ENCODE data around the gene RIMBP2. TPM values are rescaled to one million over a fixed set of nuclear protein-coding genes. Genes with fewer than 3 reads are reported as not detected.

Gene RIMBP2
- total RNA-seq, 8 experiments from 2014 or later: 0.09 to 24.7 (median 13.0) TPM

DNA sequence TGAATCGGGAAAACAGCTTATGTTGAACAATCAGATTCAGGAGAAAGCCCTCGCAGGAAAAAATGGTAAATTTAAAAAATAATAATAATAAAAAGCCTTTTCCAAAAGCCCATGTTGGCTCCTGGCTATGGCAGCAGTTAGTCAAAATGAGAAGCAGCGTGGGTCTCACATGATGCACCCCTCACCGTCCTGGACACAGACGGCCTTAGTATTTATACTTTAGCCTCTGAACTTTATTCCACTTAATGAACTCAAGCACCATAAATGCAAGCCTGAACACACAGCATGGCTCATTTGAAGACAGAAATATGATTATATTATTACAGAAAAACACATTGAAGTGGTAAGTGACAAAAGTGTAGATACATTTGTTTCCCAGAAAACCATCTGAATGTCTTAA, 160.9 kb downstream of the RIMBP2 start:
- whole genome bisulfite sequencing, 10 experiments: 14 to 65% (median 38%) methylated on average over 1 to 5 of the region's 5 CpGs; no CpG with 5 or more reads in 2 of the 10 experiments
- in situ Hi-C loops (cut with MboI; ENCODE audit: low pct_unique_long_range_greater_than_20kb in 2 of 9, low sequenced_read_pairs in 9 of 9, unreplicated experiment in 9 of 9): no loop called here
- Histone ChIP-seq H3K27ac (no peak overlapping the region), H3K4me1 (replicated peaks in 1 of 2) (peaks cover 0 to 45% of the 10 kb centered on the region in 2 donors), H3K4me3 (no peak overlapping the region)
- peak in 5 of 8 experiments; percentile 23 to 60 (median 57) for ATAC-seq (replicated peaks in 6 of 8)

DNA sequence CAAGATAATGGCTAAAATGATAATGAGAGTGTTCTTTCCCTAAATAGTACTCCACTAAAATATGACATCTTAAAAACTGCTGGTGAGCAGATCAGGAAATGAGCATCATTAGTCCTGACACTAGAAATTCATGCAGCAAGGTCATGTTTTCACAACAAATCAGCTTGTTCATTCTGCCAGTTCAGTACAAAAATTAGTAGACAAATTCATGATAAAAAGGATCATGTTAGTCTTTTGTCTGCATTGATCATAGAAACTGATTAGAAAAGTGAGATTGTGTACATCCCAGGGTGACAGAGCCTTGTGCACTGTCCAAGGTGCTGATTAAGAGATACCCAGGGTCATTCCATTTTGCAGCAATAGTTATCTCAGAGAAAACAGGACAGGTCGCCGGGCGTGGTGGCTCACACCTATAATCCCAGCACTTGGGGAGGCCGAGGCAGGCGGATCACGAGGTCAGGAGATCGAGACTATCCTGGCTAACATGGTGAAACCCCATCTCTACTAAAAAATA, 163.6 kb downstream of the RIMBP2 start:
- no peak for ATAC-seq (replicated peaks in 6 of 8)
- Histone ChIP-seq H3K4me3 (no peak overlapping the region), H3K27ac (no peak overlapping the region), H3K4me1 (replicated peaks in 1 of 2) (peaks cover 0 to 36% of the 10 kb centered on the region in 2 donors)
- 0 to 84% (median 63%) methylated on average over 1 to 7 of the region's 7 CpGs; no CpG with 5 or more reads in 7 of the 10 experiments for WGBS, 10 experiments
- in situ Hi-C loops (cut with MboI; ENCODE audit: low pct_unique_long_range_greater_than_20kb in 2 of 9, low sequenced_read_pairs in 9 of 9, unreplicated experiment in 9 of 9): no loop called here

DNA sequence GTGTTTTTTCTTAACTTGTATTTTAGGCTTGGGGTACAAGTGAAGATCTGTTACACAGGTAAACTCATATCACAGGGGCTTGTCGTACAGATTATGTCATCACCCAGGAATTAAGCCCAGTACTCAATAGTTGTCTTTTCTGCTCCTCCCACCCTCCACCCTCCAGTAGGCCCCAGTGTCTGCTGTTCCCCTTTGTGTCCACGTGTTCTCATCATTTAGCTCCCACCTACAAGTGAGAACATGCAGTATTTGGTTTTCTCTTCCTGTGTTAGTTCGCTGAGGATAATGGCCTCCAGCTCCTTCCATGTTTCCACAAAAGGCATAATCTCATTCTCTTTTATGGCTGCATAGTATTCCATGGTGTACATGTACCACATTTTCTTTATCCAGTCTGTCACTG, 166.7 kb downstream of the RIMBP2 start:
- ATAC-seq (replicated peaks in 6 of 8): no peak
- WGBS, 10 experiments: 0 to 80% (median 55%) methylated on average over 1 to 3 of the region's 3 CpGs; no CpG with 5 or more reads in 1 of the 10 experiments
- H3K4me3 ChIP-seq: no peak overlapping the region
- H3K4me1 ChIP-seq (replicated peaks in 1 of 2): peaks cover 0 to 6% of the 10 kb centered on the region in 2 donors
- no peak overlapping the region for H3K27ac ChIP-seq
- in situ Hi-C loops (cut with MboI; ENCODE audit: low pct_unique_long_range_greater_than_20kb in 2 of 9, low sequenced_read_pairs in 9 of 9, unreplicated experiment in 9 of 9): no loop called here

DNA sequence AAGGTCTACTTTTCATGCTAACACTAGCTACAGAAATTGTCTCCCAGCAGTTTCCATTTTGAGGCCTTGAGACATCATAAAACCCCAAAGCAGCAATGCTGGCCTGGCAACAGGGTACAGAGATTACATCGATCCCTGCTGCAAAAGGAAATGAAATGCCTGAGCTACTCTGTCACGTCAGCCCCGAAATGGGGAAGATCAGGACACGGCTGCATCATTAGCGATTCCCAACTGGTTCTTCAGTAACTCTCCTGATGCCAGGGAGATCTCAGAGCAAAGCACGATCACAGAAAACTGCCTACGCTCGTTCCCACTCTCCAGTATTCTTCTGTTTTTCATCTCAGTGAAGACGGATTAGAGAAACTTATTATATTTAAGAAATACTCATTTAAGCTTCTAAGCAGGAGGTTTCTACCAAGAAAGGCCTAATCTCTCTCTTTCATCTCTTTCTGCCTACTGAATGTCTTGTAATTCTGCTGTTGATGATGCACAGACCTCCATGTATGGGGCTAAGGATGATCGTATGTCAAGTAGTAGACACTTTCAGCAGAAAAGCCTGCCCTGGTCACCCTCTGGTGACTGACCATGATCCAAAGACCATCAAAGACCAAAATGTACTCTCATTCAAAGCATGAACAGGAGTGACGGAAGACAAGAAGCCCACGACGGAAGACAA, 168.5 kb downstream of the RIMBP2 start:
- Histone ChIP-seq H3K4me1 (replicated peaks in 1 of 2) (no peaks in the 10 kb centered on the region), H3K27ac (no peak overlapping the region), H3K4me3 (no peak overlapping the region)
- no peak for ATAC-seq (replicated peaks in 6 of 8)
- WGBS, 10 experiments: 2 to 100% (median 71%) methylated on average over 1 to 12 of the region's 13 CpGs
- in situ Hi-C loops (cut with MboI; ENCODE audit: low pct_unique_long_range_greater_than_20kb in 2 of 9, low sequenced_read_pairs in 9 of 9, unreplicated experiment in 9 of 9): no loop called here

DNA sequence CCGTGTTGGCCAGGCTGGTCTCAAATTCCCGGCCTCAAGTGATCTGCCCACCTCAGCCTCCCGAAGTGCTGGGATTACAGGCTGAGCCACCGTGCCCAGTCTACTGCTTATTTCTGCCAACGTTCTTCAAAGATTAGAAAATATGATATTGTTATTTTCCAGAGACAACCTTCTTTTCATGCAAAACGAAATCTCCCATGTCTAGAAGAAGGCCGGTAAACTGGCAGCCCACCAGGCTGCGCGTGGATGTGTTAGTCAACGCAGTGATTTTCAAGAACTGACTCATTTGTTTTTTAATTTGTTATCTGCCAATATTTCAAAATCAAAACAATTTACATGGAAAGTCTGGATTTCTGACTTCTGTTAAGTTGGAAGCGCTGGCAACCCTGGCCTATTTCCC, 169.6 kb downstream of the RIMBP2 start:
- ATAC-seq (replicated peaks in 6 of 8): no peak
- in situ Hi-C loops (cut with MboI; ENCODE audit: low pct_unique_long_range_greater_than_20kb in 2 of 9, low sequenced_read_pairs in 9 of 9, unreplicated experiment in 9 of 9): no loop called here
- Histone ChIP-seq H3K4me1 (replicated peaks in 1 of 2) (no peaks in the 10 kb centered on the region), H3K27ac (no peak overlapping the region), H3K4me3 (no peak overlapping the region)
- WGBS, 10 experiments: 20 to 86% (median 62%) methylated on average over 1 to 10 of the region's 11 CpGs; no CpG with 5 or more reads in 3 of the 10 experiments

DNA sequence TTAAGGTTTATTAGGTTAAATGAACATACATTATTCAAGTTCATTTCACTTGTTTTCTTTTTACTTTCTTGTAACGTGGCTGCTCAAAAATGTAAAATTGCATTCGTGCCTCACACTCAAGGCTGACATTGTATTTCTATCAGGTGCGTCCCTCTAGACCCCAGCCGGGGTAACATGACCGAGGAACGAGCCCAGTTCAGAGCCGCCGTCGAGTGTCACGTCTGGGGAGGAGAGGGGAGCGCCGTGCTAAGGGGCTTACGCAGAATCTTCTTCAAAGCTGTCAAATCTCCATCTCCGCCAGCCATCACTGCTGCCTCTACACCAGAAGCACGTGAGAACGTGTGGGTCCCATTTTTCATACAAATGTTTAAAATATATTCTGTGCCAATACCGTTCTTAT, 170.6 kb downstream of the RIMBP2 start:
- 0 to 90% (median 64%) methylated on average over 2 to 17 of the region's 17 CpGs for WGBS, 10 experiments
- ATAC-seq (replicated peaks in 6 of 8): no peak
- in situ Hi-C loops (cut with MboI; ENCODE audit: low pct_unique_long_range_greater_than_20kb in 2 of 9, low sequenced_read_pairs in 9 of 9, unreplicated experiment in 9 of 9): no loop called here

DNA sequence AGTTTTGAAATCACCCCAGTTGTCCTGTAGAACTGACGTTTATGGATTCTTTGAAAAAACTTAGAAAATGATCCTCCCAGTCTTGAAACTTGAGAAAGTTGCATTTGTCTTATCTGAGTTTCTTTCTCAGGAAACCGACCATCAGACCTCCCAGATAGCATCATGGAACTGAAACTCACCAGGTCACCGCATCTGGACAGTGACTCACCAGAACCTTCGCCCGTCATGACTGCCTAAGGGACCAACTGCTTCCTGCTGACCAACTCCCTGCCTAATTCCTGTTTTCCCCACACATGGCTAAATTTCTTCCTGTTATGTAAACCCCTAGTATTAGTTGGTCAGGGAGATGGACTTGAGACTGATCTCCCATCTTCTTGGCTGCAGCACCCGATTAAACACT, 175.7 kb downstream of the RIMBP2 start:
- Histone ChIP-seq H3K4me3 (no peak overlapping the region), H3K27ac (no peak overlapping the region), H3K4me1 (replicated peaks in 1 of 2) (no peaks in the 10 kb centered on the region)
- no peak for ATAC-seq (replicated peaks in 6 of 8)
- in situ Hi-C loops (cut with MboI; ENCODE audit: low pct_unique_long_range_greater_than_20kb in 2 of 9, low sequenced_read_pairs in 9 of 9, unreplicated experiment in 9 of 9): no loop called here
- 0 to 92% (median 64%) methylated on average over 1 to 6 of the region's 6 CpGs; no CpG with 5 or more reads in 1 of the 10 experiments for WGBS, 10 experiments

More for the DNA sequence above, 170.6 kb downstream of the RIMBP2 start:
- Histone ChIP-seq H3K4me3 (no peak overlapping the region), H3K27ac (no peak overlapping the region), H3K4me1 (replicated peaks in 1 of 2) (no peaks in the 10 kb centered on the region)

DNA sequence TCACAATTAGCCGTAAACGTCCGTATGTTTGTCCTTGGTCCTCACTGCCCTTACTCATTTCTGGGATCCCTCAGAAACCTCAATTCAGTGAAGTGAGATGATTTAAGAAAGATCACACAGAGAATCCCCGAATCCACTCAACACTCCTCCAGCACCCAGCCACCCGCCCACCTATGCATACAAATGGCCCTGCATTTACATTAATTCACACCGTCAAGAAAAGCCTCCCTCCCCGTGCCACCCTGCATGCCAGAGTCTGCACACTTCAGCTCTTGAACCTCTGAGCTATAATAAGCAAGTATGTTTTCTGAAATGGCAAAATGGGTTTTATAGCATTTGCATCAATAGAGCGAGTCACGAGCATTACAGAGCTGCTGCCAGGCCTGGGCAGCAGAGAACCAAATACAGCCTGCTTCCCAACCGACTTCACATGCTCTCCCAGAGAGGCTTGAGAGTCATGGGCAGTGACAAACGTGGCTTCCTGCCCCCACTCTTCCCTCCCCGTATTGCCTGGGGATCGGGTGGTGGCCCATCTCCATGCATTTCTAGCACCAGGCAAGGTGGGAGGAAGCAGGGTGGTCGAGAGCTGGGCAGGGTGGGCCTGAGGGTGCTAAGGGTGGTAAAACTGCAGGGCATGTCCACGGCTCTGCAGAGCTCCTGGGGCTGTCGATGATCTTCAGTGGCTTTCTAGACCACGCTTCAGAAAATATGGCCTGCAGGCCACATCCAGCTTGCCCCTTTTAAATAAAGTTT, 177.6 kb downstream of the RIMBP2 start:
- 13 to 84% (median 64%) methylated on average over 3 to 14 of the region's 17 CpGs; no CpG with 5 or more reads in 1 of the 10 experiments for WGBS, 10 experiments
- Histone ChIP-seq H3K4me1 (replicated peaks in 1 of 2) (no peaks in the 10 kb centered on the region), H3K27ac (no peak overlapping the region), H3K4me3 (no peak overlapping the region)
- in situ Hi-C loops (cut with MboI; ENCODE audit: low pct_unique_long_range_greater_than_20kb in 2 of 9, low sequenced_read_pairs in 9 of 9, unreplicated experiment in 9 of 9): no loop called here
- no peak for ATAC-seq (replicated peaks in 6 of 8)

DNA sequence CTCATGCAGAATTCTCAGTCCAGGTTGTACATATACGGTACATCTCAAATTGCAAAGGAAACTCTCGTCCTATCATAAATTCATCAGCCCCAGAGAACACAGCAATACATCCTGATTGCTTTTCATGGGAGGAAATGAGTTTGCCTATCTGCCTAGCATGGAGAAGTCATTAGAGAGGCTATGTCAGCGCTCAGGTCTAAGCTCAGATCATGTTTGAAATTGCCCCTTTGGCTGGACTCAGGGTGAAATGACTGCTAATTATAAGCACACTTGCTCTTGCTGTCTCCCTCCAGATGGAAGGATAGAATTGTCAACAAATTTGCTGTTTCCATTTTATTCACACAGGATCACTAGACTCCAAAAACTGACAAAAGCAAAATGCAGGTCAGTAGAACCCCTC, 178.4 kb downstream of the RIMBP2 start:
- no peak overlapping the region for H3K27ac ChIP-seq
- WGBS, 10 experiments: 0 to 100% (median 47%) methylated on average over 1 to 3 of the region's 3 CpGs; no CpG with 5 or more reads in 4 of the 10 experiments
- H3K4me1 ChIP-seq (replicated peaks in 1 of 2): no peaks in the 10 kb centered on the region
- in situ Hi-C loops (cut with MboI; ENCODE audit: low pct_unique_long_range_greater_than_20kb in 2 of 9, low sequenced_read_pairs in 9 of 9, unreplicated experiment in 9 of 9): no loop called here
- no peak for ATAC-seq (replicated peaks in 6 of 8)
- H3K4me3 ChIP-seq: no peak overlapping the region

DNA sequence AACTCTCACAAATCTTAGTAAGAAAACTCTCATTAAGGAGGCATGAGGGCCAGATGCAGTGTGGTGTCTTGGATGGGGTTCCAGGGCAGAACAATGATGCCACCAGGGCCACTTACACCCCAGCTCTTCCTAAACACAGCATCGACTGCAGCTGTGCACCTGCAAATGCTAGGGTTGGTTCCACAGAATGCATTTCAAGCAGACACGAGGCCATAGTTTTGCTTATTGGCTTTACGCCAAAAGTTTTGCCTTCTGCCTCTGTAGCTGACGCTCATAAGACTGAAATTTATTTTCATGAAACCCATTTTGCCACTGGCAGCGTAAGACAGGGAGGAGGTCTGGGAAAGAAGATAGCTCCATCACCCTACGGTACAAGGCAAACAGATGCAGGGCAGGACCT, 179.0 kb downstream of the RIMBP2 start:
- in situ Hi-C loops (cut with MboI; ENCODE audit: low pct_unique_long_range_greater_than_20kb in 2 of 9, low sequenced_read_pairs in 9 of 9, unreplicated experiment in 9 of 9): no loop called here
- Histone ChIP-seq H3K4me1 (replicated peaks in 1 of 2) (no peaks in the 10 kb centered on the region), H3K4me3 (no peak overlapping the region), H3K27ac (no peak overlapping the region)
- ATAC-seq (replicated peaks in 6 of 8): no peak
- 0 to 96% (median 51%) methylated on average over 1 to 6 of the region's 6 CpGs; no CpG with 5 or more reads in 2 of the 10 experiments for WGBS, 10 experiments

DNA sequence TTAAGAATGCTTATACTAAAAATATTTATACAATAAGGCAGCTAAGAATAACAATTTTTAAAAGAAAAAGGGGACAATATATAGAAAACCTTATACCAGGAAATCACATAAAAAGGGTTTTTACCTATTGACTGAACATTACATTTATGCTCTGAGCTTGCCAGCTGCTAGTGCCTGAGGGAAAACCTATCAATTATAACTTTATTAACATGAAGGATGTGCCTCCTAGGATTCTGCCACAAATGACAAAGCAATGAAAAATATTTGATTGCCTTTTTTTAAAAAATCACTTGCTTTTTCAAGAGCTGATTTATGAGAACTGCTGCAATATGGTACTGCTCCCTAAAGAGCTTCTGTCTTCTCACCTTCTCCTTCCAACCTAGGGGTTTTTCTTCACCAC, 185.7 kb downstream of the RIMBP2 start:
- H3K4me3 ChIP-seq: no peak overlapping the region
- H3K27ac ChIP-seq: no peak overlapping the region
- peak in 2 of 8 experiments; percentile 35 to 65 for ATAC-seq (replicated peaks in 6 of 8)
- H3K4me1 ChIP-seq (replicated peaks in 1 of 2): peaks cover 0 to 19% of the 10 kb centered on the region in 2 donors
- in situ Hi-C loops (cut with MboI; ENCODE audit: low pct_unique_long_range_greater_than_20kb in 2 of 9, low sequenced_read_pairs in 9 of 9, unreplicated experiment in 9 of 9): no loop called here

DNA sequence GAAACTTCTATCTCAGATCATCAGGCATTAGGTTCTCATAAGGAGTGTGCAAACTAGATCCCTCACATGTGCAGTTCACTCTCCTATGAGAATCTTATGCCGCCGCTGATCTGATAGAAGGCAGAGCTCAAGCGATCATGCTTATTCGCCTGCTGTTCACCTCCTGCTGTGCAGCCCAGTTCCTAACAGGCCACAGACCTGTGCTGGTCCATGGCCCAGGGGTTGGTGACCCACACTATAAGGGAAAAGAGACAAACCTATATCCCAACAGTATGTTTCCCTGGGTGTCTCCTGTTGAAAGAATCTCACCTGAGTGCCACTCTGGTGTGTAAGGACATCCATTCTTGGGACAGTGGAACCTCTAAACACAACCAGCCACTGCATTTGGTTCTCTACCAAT, 186.3 kb downstream of the RIMBP2 start:
- ATAC-seq (replicated peaks in 6 of 8): no peak
- Histone ChIP-seq H3K4me1 (replicated peaks in 1 of 2) (peaks cover 0 to 19% of the 10 kb centered on the region in 2 donors), H3K27ac (no peak overlapping the region), H3K4me3 (no peak overlapping the region)
- in situ Hi-C loops (cut with MboI; ENCODE audit: low pct_unique_long_range_greater_than_20kb in 2 of 9, low sequenced_read_pairs in 9 of 9, unreplicated experiment in 9 of 9): no loop called here
- 40 to 60% methylated on average over 1 of the region's 4 CpGs; no CpG with 5 or more reads in 8 of the 10 experiments for WGBS, 10 experiments

DNA sequence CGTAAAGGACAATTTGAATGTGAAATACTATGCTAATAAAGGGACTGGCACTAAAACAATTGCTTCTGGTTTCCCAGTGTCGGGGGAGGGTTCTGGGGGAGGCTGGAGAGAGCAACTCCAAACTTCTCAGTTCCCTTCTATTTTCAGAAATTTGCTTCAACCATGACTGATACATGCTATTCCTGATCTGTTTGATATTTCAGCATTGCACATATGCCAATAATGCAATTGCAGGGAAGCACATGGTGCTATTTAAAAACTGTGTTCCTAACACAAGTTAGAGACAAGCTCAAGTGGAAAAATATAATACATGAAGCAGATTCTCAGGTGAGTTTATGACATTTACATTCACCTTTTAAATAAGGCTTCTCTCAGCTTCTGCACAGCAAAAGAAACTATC, 188.9 kb downstream of the RIMBP2 start:
- Histone ChIP-seq H3K27ac (no peak overlapping the region), H3K4me1 (replicated peaks in 1 of 2) (peaks cover 0 to 19% of the 10 kb centered on the region in 2 donors), H3K4me3 (no peak overlapping the region)
- no peak for ATAC-seq (replicated peaks in 6 of 8)
- WGBS, 10 experiments: 0 to 17% (median 0%) methylated on average over 1 to 2 of the region's 2 CpGs; no CpG with 5 or more reads in 4 of the 10 experiments
- in situ Hi-C loops (cut with MboI; ENCODE audit: low pct_unique_long_range_greater_than_20kb in 2 of 9, low sequenced_read_pairs in 9 of 9, unreplicated experiment in 9 of 9): no loop called here

Measured in motor neuron (in vitro differentiated cells).